Neural crest cell (in vitro differentiated cells): Measurements from ENCODE around the gene COL20A1. TPM values are rescaled to one million over a fixed set of nuclear protein-coding genes. Genes with fewer than 3 reads are reported as not detected.

ENCODE experiments used
- DNase-seq: peaks from one replicate; pipeline ENCODE4 v3.0.0; 2021; ENCODE audit warnings: low read depth, mixed read lengths, low spot score
- H3K27ac Mint-ChIP-seq: one replicate; pipeline ENCODE4 v1.8.0; 2021; ENCODE audit warnings: mild to moderate bottlenecking, mixed read lengths; ENCODE audit not compliant: unreplicated experiment
- H3K27me3 Mint-ChIP-seq: 2 replicates; pipeline ENCODE4 v1.8.0; 2021; ENCODE audit warnings: low read depth, mild to moderate bottlenecking, mixed read lengths
- H3K36me3 Mint-ChIP-seq: 2 replicates; pipeline ENCODE4 v1.8.0; 2021; ENCODE audit warnings: low read depth, mild to moderate bottlenecking, mixed read lengths
- H3K4me1 Mint-ChIP-seq: 2 replicates; pipeline ENCODE4 v1.8.0; 2021; ENCODE audit warnings: mixed read lengths
- H3K4me3 Mint-ChIP-seq: one replicate; pipeline ENCODE4 v1.8.0; 2021; ENCODE audit warnings: mild to moderate bottlenecking, mixed read lengths
- H3K9me3 Mint-ChIP-seq: 2 replicates; pipeline ENCODE4 v1.8.0; 2021; ENCODE audit warnings: mixed read lengths
- CTCF ChIP-seq: fragments of 200-600 bp; sonication (generic); conservative IDR thresholded peaks from 2 replicates; pipeline ENCODE4 v1.5.0; 2021; ENCODE audit warnings: antibody characterized with exemption, mild to moderate bottlenecking
- total RNA-seq: library from RNA; stranded (reverse); gene quantifications from 2 replicates; pipeline ENCODE4 v1.2.1, GENCODE V29; 2021

Gene COL20A1
- total RNA-seq, 1 donor from 2014 or later = 10.2 TPM

- Mint-ChIP-seq H3K36me3 (no peaks in the 10 kb centered on the region), H3K27me3 (no peaks in the 10 kb centered on the region), H3K4me1 (peaks cover 32% of the 10 kb centered on the region), H3K27ac (no peak overlapping the region), H3K4me3 (peak overlapping the region; percentile 45), H3K9me3 (no peaks in the 10 kb centered on the region)
- TF ChIP-seq CTCF = no peak
- DNase-seq = no peak
Observed at GRCh38 chr20:63267691-63268090, 25.3 kb upstream of the COL20A1 start.

- Mint-ChIP-seq H3K36me3 (no peaks in the 10 kb centered on the region), H3K9me3 (no peaks in the 10 kb centered on the region)
- DNase-seq = no peak
Observed at GRCh38 chr20:63268256-63268655, 24.7 kb upstream of the COL20A1 start.

GRCh38 chr20:63268671-63269439 is 24.1 kb upstream of the COL20A1 start:
- no peaks in the 10 kb centered on the region for H3K27me3 Mint-ChIP-seq
- no peaks in the 10 kb centered on the region for H3K9me3 Mint-ChIP-seq
- peaks cover 33% of the 10 kb centered on the region for H3K4me1 Mint-ChIP-seq
- no peak for DNase-seq
- TF ChIP-seq CTCF = no peak
- H3K4me3 Mint-ChIP-seq = peak overlapping the region; percentile 45
- H3K27ac Mint-ChIP-seq = no peak overlapping the region
- no peaks in the 10 kb centered on the region for H3K36me3 Mint-ChIP-seq

More at GRCh38 chr20:63268256-63268655, 24.7 kb upstream of the COL20A1 start:
- Mint-ChIP-seq H3K4me3 (peak overlapping the region; percentile 45), H3K27ac (peak overlapping the region; percentile 27), H3K27me3 (no peaks in the 10 kb centered on the region), H3K4me1 (peaks cover 28% of the 10 kb centered on the region)
- no peak for TF ChIP-seq CTCF

- peak overlapping the region; percentile 70 for H3K4me3 Mint-ChIP-seq
- no peak for DNase-seq
- H3K27me3 Mint-ChIP-seq = no peaks in the 10 kb centered on the region
- no peaks in the 10 kb centered on the region for H3K36me3 Mint-ChIP-seq
- TF ChIP-seq CTCF = no peak
- no peaks in the 10 kb centered on the region for H3K9me3 Mint-ChIP-seq
- H3K27ac Mint-ChIP-seq = no peak overlapping the region
- peaks cover 27% of the 10 kb centered on the region for H3K4me1 Mint-ChIP-seq
Observed at GRCh38 chr20:63269724-63270123, 23.3 kb upstream of the COL20A1 start.

GRCh38 chr20:63270606-63271325 is 22.2 kb upstream of the COL20A1 start:
- DNase-seq = no peak
- Mint-ChIP-seq H3K4me3 (peak overlapping the region; percentile 80), H3K36me3 (no peaks in the 10 kb centered on the region), H3K4me1 (peaks cover 26% of the 10 kb centered on the region), H3K27me3 (no peaks in the 10 kb centered on the region), H3K27ac (no peak overlapping the region), H3K9me3 (no peaks in the 10 kb centered on the region)
- no peak for TF ChIP-seq CTCF
